Measurements from ENCODE around the gene AP3D1. TPM values are rescaled to one million over a fixed set of nuclear protein-coding genes. Genes with fewer than 3 reads are reported as not detected.
"Not testable (repeated sequence)": the region's sequence is repeated elsewhere in the genome, so short reads cannot be mapped to it uniquely, and the experiment has no call there.

Gene AP3D1
- total and polyA plus RNA-seq, 3 donors from 2014 or later: 134 to 204 (median 201) TPM

DNA sequence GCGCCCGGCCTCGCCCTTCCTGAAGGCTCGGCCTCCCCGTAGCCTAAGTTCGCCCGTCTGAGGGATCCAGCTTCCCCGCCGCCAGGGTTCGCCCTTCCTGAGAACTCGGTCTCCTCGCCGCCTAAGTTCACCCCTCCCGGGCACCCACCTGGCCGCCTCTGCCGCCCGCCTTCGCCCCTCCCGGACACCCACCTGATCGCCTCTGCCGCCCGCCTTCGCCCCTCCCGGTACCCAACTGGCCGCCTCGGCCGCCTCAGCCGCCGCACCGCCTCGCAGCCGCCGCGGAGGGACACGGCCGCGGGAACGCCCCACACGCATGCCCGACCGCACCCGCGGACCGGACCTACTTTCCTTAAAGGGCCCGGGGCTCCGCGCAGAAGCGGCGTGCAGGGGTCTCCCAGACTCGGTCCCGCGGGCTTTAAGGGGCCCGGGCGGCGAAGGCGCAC is 55.3 kb downstream of the AP3D1 start, which contains the start of gene MOB3A:
TSS of gene MOB3A (minus strand) at position 293 of the 446 bp plus-strand sequence. CDS start 17,766 bp downstream, outside the sequence.
- Histone ChIP-seq H3K27me3 (no peaks in the 10 kb centered on the region), H3K9me3 (no peaks in the 10 kb centered on the region), H3K4me1 (peaks cover 28% of the 10 kb centered on the region), H3K4me3 (peak within 1 kb of the TSS; percentile 68 to 87), H3K27ac (peak within 1 kb of the TSS; percentile 35 to 95), H3K36me3 (ENCODE audit: low read depth, missing control alignments) (no peaks in the 10 kb centered on the region)
- intact Hi-C loops (cut with DNase I; ENCODE audit: low total_unique reads): no loop called here
- no peak for DNase-seq
- TF ChIP-seq, protein P1, sequence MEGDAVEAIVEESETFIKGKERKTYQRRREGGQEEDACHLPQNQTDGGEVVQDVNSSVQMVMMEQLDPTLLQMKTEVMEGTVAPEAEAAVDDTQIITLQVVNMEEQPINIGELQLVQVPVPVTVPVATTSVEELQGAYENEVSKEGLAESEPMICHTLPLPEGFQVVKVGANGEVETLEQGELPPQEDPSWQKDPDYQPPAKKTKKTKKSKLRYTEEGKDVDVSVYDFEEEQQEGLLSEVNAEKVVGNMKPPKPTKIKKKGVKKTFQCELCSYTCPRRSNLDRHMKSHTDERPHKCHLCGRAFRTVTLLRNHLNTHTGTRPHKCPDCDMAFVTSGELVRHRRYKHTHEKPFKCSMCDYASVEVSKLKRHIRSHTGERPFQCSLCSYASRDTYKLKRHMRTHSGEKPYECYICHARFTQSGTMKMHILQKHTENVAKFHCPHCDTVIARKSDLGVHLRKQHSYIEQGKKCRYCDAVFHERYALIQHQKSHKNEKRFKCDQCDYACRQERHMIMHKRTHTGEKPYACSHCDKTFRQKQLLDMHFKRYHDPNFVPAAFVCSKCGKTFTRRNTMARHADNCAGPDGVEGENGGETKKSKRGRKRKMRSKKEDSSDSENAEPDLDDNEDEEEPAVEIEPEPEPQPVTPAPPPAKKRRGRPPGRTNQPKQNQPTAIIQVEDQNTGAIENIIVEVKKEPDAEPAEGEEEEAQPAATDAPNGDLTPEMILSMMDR (IDR thresholded peaks at IDR 0.05): peak; percentile 43 to 88 (median 66)
- TF ChIP-seq POLR2A (IDR thresholded peaks at IDR 0.05): no peak
- 0% methylated on average over 54 of the region's 56 CpGs; no CpG with 5 or more reads in 1 of the 2 donors for WGBS, 2 donors

DNA sequence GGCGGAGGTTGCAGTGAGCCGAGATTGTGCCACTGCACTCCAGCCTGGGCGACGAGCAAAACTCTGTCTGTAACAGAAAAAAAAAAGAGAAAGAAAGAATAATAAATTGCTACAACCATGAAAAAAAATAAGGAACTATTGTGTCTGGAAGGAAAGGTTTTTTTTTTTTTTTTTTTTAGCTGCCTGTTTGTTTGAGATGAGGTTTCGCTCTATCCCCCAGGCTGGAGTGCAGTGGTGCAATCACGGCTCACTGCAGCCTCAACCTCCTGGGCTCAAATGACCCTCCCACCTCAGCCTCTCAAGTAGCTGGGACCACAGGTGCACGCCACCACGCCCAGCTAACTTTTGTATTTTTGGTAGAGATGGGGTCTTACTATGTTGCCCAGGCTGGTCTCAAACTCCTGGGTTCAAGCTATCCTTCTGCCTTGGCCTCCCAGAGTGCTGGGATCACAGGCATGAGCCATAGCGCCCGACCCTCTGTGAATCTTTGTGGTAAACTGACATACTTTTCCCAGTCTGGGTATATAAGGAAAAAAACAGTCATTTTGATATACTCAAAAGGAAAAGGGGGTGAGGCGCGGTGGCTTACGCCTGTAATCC is 59.3 kb downstream of the AP3D1 start:
- 87 to 92% methylated on average over 13 of the region's 13 CpGs for WGBS, 2 donors
- H3K9me3 ChIP-seq; H3K27me3 ChIP-seq; H3K4me3 ChIP-seq; intact Hi-C loops (cut with DNase I; ENCODE audit: low total_unique reads); DNase-seq; H3K36me3 ChIP-seq (ENCODE audit: low read depth, missing control alignments): not testable (repeated sequence)
- Histone ChIP-seq H3K27ac (peak overlapping the region in 1 of 2 donors; percentile 95), H3K4me1 (peaks cover 37% of the 10 kb centered on the region)

DNA sequence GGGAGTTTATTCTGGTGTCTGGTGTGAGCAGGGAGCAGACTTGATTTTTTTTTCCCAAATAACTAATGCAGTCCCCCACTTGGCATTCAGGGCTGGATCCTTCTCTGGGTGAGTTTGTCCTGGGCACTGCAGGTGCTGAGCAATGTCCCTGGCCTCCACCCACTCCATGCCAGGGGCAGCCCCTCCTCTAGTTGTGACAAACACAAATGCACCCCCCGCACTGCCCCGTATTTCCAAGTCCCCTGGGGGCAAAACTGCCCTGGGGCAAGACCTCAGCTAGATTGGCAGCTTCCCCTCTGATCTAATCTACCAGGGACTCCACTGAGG is 61.7 kb downstream of the AP3D1 start:
- intact Hi-C loops (cut with DNase I; ENCODE audit: low total_unique reads): no loop called here
- H3K27me3 ChIP-seq: no peaks in the 10 kb centered on the region
- H3K4me1 ChIP-seq: peaks cover 36% of the 10 kb centered on the region
- 65 to 79% methylated on average over 2 of the region's 2 CpGs for WGBS, 2 donors
- H3K36me3 ChIP-seq (ENCODE audit: low read depth, missing control alignments): no peaks in the 10 kb centered on the region
- no peaks in the 10 kb centered on the region for H3K9me3 ChIP-seq
- no peak for DNase-seq
- H3K4me3 ChIP-seq: no peak overlapping the region
- peak overlapping the region; percentile 29 to 50 for H3K27ac ChIP-seq
- TF ChIP-seq, protein P1 (IDR thresholded peaks at IDR 0.05): no peak
- TF ChIP-seq POLR2A (IDR thresholded peaks at IDR 0.05): no peak

DNA sequence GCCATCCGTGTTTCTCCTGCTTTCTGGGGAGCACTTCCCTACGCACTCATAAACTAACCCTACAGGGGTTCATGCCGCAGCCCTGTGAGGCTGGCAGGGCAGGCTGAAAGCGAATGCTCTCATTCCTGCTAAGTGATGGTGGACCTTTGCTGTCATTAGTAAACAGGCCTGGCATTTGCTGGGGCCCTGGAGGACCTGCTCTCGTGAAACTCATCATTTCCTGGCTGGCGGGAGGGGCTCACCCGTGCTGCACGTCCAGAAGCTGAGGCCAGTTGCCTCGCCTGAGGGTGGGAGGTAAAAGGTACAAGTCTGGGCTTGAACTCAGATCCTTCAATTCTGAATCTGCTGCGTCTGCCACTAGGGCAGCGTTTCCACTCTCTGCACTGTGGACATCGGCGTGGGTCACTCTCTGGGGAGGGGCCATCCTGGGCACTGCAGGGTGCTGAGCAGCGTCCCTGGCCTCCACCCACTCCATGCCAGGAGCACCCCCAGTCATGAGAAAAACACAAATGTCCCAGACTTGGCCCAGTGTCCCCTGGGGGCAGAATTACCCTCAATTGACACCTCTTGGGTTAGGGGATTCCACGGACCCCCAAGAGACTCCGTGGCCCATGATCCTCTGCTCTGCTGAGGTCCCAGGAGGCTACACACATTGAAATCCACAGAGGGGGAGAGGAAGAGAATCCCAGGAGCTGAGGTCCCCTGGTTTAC is 62.2 kb downstream of the AP3D1 start:
- H3K27ac ChIP-seq: peak overlapping the region; percentile 29 to 50
- H3K4me3 ChIP-seq: no peak overlapping the region
- WGBS, 2 donors: 80 to 92% methylated on average over 7 to 16 of the region's 16 CpGs
- DNase-seq: no peak
- no peaks in the 10 kb centered on the region for H3K9me3 ChIP-seq
- H3K4me1 ChIP-seq: peaks cover 30% of the 10 kb centered on the region
- TF ChIP-seq POLR2A (IDR thresholded peaks at IDR 0.05): no peak
- TF ChIP-seq, protein P1 (IDR thresholded peaks at IDR 0.05): no peak
- no peaks in the 10 kb centered on the region for H3K27me3 ChIP-seq
- intact Hi-C loops (cut with DNase I; ENCODE audit: low total_unique reads): no loop called here
- no peaks in the 10 kb centered on the region for H3K36me3 ChIP-seq (ENCODE audit: low read depth, missing control alignments)

DNA sequence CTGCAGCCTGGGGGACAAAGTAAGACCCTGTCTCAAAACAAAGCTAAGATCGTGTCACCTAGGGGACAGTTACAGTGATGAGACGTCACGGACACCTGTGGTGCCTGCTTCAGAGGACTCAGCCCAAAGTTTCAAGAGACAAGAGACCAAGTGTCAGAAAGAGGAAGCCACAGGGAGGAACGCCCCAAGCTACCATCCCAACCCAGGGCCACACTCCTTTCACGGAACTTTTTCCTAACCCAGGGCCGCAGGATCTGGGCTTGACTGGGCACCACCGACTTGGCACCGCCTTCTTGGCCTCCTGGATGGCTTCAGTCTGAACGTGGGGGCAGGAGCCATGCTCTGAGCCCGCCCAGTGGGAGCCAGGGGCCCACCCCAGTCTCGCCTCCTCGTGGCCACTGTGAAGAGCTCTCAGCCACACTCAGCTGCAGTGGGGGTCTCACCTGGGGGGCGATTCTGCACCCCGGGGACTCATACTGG is 63.7 kb downstream of the AP3D1 start:
- intact Hi-C loops (cut with DNase I; ENCODE audit: low total_unique reads): no loop called here
- Histone ChIP-seq H3K36me3 (ENCODE audit: low read depth, missing control alignments) (no peaks in the 10 kb centered on the region), H3K4me3 (no peak overlapping the region), H3K27me3 (no peaks in the 10 kb centered on the region), H3K27ac (no peak overlapping the region), H3K4me1 (peaks cover 25% of the 10 kb centered on the region), H3K9me3 (no peaks in the 10 kb centered on the region)
- WGBS, 2 donors: 85 to 90% methylated on average over 4 to 13 of the region's 14 CpGs
- no peak for DNase-seq
- TF ChIP-seq, protein P1 (IDR thresholded peaks at IDR 0.05): no peak
- no peak for TF ChIP-seq POLR2A (IDR thresholded peaks at IDR 0.05)

DNA sequence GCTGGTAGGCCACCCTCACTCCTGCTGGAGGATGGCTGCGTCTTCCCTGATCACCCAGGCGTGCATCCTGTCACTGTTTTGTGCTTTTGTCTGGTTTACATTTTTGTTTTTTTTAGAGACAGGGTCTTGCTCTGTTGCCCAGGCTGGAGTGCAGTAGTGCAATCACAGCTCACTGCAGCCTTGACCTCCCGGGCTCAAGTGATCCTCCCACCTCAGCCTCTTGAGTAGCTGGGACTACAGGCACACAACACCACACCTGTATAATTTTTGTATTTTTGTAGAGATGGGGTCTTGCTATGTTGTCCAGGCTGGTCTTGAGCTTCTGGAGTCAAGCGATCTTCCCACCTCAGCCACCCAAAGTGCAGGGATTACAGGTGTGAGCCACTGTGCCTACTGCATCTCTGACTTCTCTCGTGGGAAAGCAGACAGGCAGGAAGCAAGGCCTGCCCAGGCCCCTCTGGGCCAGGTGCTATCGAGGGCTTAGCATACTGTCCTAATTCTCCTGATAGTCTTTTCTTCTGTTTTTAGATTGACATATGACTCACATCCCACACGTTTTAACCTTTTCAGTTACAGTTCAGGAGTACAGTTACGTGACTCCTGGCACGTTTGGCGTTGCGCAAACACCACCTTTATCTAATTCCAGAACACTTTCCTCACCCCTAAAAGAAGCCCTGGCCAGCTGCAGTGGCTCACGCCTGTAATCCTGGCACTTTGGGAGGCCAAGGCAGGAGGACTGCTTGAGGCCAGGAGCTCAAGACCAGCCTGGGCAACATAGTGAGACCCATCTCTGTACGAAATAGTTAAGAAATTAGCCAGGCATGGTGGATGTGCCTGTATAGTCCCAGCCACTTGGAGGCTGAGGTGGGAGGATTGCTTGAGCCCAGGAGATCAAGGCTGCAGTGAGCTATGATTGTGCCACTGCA is 64.4 kb downstream of the AP3D1 start:
- H3K36me3 ChIP-seq (ENCODE audit: low read depth, missing control alignments); H3K4me3 ChIP-seq; intact Hi-C loops (cut with DNase I; ENCODE audit: low total_unique reads); H3K27me3 ChIP-seq; DNase-seq; H3K9me3 ChIP-seq; H3K27ac ChIP-seq: not testable (repeated sequence)
- peaks cover 25% of the 10 kb centered on the region for H3K4me1 ChIP-seq
- 80 to 84% methylated on average over 13 of the region's 13 CpGs for WGBS, 2 donors
